GM12878 (cell line): ENCODE data around the gene BRD9.

ENCODE experiments used
- BMI1 ChIP-seq: fragments of 450-650 bp; IDR thresholded peaks from 2 replicates; pipeline ENCODE4 v1.6.1; 2016; ENCODE audit warnings: mild to moderate bottlenecking, moderate library complexity, borderline replicate concordance
- EP300 ChIP-seq, 2 experiments: fragments of 150-350 bp in 1 of 2; IDR thresholded peaks; 2 replicates each; pipeline ENCODE4 v1.6.1; 2011 to 2012; ENCODE audit warnings: low read depth in 2 of 2, low read length in 2 of 2, borderline replicate concordance in 1 of 2, improper control_type of control experiment in 1 of 2, inconsistent platforms in 1 of 2; ENCODE audit not compliant: control insufficient read depth in 1 of 2
- FOXK2 ChIP-seq: fragments of 450-650 bp; IDR thresholded peaks from 2 replicates; pipeline ENCODE4 v1.6.1; 2017; ENCODE audit warnings: mild to moderate bottlenecking, moderate library complexity
- MXI1 ChIP-seq: fragments of 150-350 bp; IDR thresholded peaks from 2 replicates; pipeline ENCODE4 v1.6.1; 2011; ENCODE audit warnings: low read depth, mild to moderate bottlenecking, inconsistent platforms, low read length, improper control_type of control experiment
- NFYB ChIP-seq: IDR thresholded peaks from 2 replicates; pipeline ENCODE4 v1.6.1; 2011; ENCODE audit warnings: low read depth, mild to moderate bottlenecking, low read length, improper control_type of control experiment, moderate library complexity; ENCODE audit not compliant: insufficient read depth
- NR2C1 ChIP-seq: fragments of 450-650 bp; IDR thresholded peaks from 2 replicates; pipeline ENCODE4 v1.6.1; 2017; ENCODE audit warnings: antibody characterized with exemption, mild to moderate bottlenecking, moderate library complexity
- NRF1 ChIP-seq: conservative IDR thresholded peaks from 2 replicates; pipeline ENCODE4 v1.6.1; 2011; ENCODE audit warnings: mild to moderate bottlenecking, low read depth, low read length, improper control_type of control experiment
- SP1 ChIP-seq: IDR thresholded peaks from one replicate; pipeline ENCODE4 v1.6.1; 2011; ENCODE audit warnings: low read depth, low read length
- USF1 ChIP-seq: IDR thresholded peaks from 2 replicates; pipeline ENCODE4 v1.6.1; 2011; ENCODE audit warnings: borderline replicate concordance, low read depth, mild to moderate bottlenecking, moderate library complexity, mixed read lengths, low read length; ENCODE audit not compliant: insufficient read depth; ENCODE audit errors: extremely low read length
- ZNF274 ChIP-seq: IDR thresholded peaks from one replicate; pipeline ENCODE4 v1.8.0; 2011; ENCODE audit not compliant: insufficient read length, insufficient read depth
- TF ChIP-seq, protein P1 (sequence below), 3 experiments: IDR thresholded peaks in 2 of 3; conservative IDR thresholded peaks in 1 of 3; 2 replicates each; pipeline ENCODE4 v1.5.1; 2011; ENCODE audit warnings: low read depth in 3 of 3, low read length in 3 of 3, mild to moderate bottlenecking in 3 of 3, control low read depth in 2 of 3, moderate library complexity in 2 of 3, inconsistent platforms in 1 of 3, mixed read lengths in 1 of 3; ENCODE audit not compliant: control insufficient read depth in 2 of 3, insufficient read depth in 1 of 3; ENCODE audit errors: extremely low read depth in 1 of 3
- TF ChIP-seq, protein P2 (sequence below): fragments of 450-650 bp; IDR thresholded peaks from 2 replicates; pipeline ENCODE4 v1.6.1; 2017; ENCODE audit warnings: mild to moderate bottlenecking

DNA sequence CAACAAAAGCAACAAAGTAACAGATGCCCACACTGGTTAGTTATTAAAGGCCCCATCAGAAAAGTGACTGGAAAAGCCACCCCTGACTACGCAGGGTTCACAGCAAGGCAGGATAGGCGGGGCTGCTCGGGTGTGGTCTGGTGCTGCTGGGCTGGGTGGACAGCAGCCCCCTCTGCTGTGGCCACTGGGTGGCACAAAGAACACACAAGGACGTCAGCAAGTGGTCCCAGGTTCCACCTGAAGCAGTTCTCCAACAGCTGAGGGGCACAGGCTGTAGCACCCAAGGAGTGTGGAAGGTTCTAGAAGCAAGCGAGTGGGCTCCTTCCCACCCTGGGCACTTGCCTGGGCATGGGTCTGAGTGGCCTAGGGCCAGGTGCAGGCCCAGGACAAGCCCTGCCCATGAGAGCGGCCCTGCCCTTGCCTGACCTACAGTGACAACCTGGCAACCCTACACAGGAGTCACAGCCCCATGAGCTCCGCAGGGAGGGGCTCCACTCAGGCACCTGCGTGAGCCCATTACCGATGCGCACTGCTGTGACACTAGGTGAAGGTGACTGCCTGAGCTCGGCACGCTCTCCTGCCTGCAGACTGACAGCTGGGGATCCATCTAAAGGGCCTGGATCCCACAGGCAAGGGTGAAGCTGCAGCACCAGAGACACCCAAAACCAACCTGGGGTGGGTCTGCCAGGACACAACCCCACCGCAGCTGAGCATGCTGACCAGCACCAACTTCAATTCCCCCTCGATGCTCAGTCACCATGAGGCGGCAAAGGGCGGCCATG, 8.1 kb downstream of the BRD9 start:
- TF ChIP-seq, protein P1, sequence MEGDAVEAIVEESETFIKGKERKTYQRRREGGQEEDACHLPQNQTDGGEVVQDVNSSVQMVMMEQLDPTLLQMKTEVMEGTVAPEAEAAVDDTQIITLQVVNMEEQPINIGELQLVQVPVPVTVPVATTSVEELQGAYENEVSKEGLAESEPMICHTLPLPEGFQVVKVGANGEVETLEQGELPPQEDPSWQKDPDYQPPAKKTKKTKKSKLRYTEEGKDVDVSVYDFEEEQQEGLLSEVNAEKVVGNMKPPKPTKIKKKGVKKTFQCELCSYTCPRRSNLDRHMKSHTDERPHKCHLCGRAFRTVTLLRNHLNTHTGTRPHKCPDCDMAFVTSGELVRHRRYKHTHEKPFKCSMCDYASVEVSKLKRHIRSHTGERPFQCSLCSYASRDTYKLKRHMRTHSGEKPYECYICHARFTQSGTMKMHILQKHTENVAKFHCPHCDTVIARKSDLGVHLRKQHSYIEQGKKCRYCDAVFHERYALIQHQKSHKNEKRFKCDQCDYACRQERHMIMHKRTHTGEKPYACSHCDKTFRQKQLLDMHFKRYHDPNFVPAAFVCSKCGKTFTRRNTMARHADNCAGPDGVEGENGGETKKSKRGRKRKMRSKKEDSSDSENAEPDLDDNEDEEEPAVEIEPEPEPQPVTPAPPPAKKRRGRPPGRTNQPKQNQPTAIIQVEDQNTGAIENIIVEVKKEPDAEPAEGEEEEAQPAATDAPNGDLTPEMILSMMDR (IDR thresholded peaks at IDR 0.05 in 2 of 3, conservative IDR thresholded peaks at IDR 0.05 in 1 of 3; ENCODE audit: control insufficient read depth in 2 of 3, extremely low read depth in 1 of 3, insufficient read depth in 1 of 3, low read depth in 3 of 3, low read length in 3 of 3) = no peak
- TF ChIP-seq NR2C1 (no peak), EP300 (IDR thresholded peaks at IDR 0.05; ENCODE audit: borderline replicate concordance in 1 of 2, control insufficient read depth in 1 of 2, low read depth in 2 of 2, low read length in 2 of 2) (no peak), NFYB (no peak), NRF1 (no peak), BMI1 (no peak), ZNF274 (no peak), SP1 (no peak), FOXK2 (no peak), USF1 (no peak), MXI1 (no peak)
- TF ChIP-seq, protein P2, sequence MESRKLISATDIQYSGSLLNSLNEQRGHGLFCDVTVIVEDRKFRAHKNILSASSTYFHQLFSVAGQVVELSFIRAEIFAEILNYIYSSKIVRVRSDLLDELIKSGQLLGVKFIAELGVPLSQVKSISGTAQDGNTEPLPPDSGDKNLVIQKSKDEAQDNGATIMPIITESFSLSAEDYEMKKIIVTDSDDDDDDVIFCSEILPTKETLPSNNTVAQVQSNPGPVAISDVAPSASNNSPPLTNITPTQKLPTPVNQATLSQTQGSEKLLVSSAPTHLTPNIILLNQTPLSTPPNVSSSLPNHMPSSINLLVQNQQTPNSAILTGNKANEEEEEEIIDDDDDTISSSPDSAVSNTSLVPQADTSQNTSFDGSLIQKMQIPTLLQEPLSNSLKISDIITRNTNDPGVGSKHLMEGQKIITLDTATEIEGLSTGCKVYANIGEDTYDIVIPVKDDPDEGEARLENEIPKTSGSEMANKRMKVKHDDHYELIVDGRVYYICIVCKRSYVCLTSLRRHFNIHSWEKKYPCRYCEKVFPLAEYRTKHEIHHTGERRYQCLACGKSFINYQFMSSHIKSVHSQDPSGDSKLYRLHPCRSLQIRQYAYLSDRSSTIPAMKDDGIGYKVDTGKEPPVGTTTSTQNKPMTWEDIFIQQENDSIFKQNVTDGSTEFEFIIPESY = no peak
